Measurements from ENCODE around the gene TREX2.

- TF ChIP-seq CTCF (IDR thresholded peaks at IDR 0.05; ENCODE audit: low read length) = no peak
- TF ChIP-seq EZH2 (IDR thresholded peaks at IDR 0.05; ENCODE audit: borderline replicate concordance, low read length) = no peak
Observed at GRCh38 chrX:153446950-153447580, 1.2 kb upstream of the TREX2 start.
